ENCODE data around the gene OSTF1. TPM values are rescaled to one million over a fixed set of nuclear protein-coding genes. Genes with fewer than 3 reads are reported as not detected.

OSTF1 gene, protein sequence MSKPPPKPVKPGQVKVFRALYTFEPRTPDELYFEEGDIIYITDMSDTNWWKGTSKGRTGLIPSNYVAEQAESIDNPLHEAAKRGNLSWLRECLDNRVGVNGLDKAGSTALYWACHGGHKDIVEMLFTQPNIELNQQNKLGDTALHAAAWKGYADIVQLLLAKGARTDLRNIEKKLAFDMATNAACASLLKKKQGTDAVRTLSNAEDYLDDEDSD
- total RNA-seq, result 24.8 and 31.7 TPM in 2 replicates

DNA sequence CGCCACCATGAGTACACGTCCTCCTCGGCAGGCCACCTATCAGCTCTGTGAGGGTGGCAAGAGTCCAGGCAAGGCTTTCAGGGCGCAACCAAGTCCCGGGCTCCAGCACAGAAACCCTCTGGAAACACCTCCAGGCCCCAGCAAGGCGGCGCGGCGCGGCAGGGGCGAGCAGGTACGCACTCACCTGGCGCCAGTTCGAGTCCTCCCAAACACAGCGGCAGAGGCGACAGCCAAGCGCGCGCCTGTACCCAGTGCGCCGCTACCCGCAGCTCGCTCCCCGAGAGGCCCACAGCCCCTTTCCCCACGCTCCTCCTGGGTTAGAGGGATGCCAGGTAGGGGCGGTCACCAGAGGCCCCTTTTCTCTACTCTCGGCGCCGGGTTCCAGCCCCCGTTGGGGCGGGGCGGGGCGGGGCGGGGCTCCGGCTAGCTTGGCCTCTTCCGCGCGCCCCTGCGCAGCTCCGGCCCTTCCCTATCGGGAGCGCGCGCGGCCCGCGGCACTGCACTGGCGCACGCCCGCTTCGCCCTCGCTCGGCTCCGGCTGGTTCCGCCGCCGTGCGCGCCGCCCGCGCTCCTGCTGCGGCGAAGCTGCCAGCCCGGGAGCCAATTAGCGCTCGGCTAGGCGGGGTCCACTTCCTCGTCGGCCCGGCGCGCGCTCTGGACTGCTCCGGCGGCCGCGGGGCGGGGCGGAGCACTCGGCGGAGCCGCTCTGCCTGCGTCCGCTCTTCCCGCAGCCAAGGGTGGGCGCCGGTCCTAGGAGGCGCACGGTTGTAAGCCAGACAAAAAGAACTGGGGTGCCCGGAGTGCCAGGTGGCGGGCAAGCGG, at the start of gene OSTF1, which contains the start of gene NMRK1:
OSTF1 (plus strand) TSS at position 691 of the 822 bp plus-strand sequence. CDS start 179 bp downstream, outside the sequence.
NMRK1 (minus strand) TSS at position 332 of the 822 bp plus-strand sequence. CDS start 5,040 bp downstream, outside the sequence.

Small RNA genes within 50 kb of the gene (small RNA-seq; reads per million reads assigned to genes)
- gene RF00019, result not detected

Other genes with a start within 250 kb of the OSTF1 start
- 0.11 and 0.13 TPM in 2 replicates for gene TRPM6, start 200.6 kb upstream of the OSTF1 start, total RNA-seq
- gene C9orf40, start 135.6 kb upstream of the OSTF1 start, total RNA-seq, result 4.1 and 5.8 TPM in 2 replicates
- gene CARNMT1, start 60.2 kb upstream of the OSTF1 start, total RNA-seq, result 31.2 and 42.0 TPM in 2 replicates
- 18.9 and 36.2 TPM in 2 replicates for gene NMRK1, start 359 bp upstream of the OSTF1 start, total RNA-seq